ENCODE results near the gene NAGPA. TPM values are rescaled to one million over a fixed set of nuclear protein-coding genes. Genes with fewer than 3 reads are reported as not detected.

The NAGPA gene
- total and polyA plus RNA-seq, 10 of the 15 experiments (the other 5 are each of a cell fraction or from before 2014, with no cell fraction given), result 0.03 to 11.6 (median 6.6) TPM

DNA sequence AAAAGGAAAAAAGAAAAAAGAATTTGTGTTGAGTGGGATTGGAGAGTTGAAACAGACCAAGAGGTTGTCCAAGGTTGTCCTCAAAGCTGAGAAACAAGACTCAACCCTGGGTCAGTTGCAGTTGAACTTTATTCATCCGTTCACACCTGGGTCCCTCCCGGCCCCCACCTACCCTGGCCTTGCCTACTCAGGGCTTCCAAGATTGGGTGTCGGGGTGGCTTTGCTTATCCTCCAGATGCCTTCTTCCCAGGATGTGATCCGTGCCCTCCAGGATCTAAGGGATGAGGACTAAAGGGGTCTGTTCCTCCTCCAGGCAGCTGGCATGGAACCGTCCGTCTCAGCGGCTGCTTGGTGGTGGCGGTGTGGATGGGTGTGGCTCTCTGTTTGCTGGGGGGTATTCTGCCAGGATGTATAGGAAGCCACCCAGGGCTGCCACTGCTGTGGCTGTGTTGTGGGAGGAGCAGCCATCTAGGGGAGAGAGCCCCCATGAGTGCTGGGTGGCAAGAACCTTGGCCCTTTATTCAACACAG lies 10.3 kb upstream of the NAGPA start:
- H3K27me3 ChIP-seq (replicated peaks in 1 of 2; ENCODE audit: control insufficient read depth in 2 of 2, insufficient read depth in 2 of 2, low read length in 1 of 2), result no peaks in the 10 kb centered on the region
- intact Hi-C loops (cut with micrococcal nuclease; ENCODE audit: unreplicated experiment) (no loop called here), in situ Hi-C loops (cut with MboI) (no loop called here)
- H3K4me1 ChIP-seq (ENCODE audit: control insufficient read depth, insufficient read depth, low read length), result peaks cover 26% of the 10 kb centered on the region
- POLR2A ChIA-PET, result interaction anchor here (1.2 kb wide), 1 partner anchor 10 kb away, joined by 3 read pairs; the partner anchor contains the start of gene NAGPA
- no peaks in the 10 kb centered on the region for H3K79me2 ChIP-seq (ENCODE audit: control insufficient read depth, insufficient read depth, low read length)
- H3K9ac ChIP-seq (ENCODE audit: control insufficient read depth, insufficient read depth, low read length), result no peak overlapping the region
- no peak overlapping the region for H3K4me2 ChIP-seq (ENCODE audit: control insufficient read depth, insufficient read depth)
- H3K9me3 ChIP-seq (replicated peaks; ENCODE audit: control insufficient read depth, insufficient read depth, low read length), result no peaks in the 10 kb centered on the region; the same call in 1 of the 3 replicates
- H3K36me3 ChIP-seq (ENCODE audit: control insufficient read depth in 2 of 2, insufficient read depth in 2 of 2, low read length in 1 of 2), result no peaks in the 10 kb centered on the region
- no peak for DNase-seq (ENCODE audit: low read depth, low spot score)
- SMC1A ChIA-PET (ENCODE audit: uncharacterized antibody, unreplicated experiment), result no interaction called here
- no TSS peak for BruUV-seq (replicated peaks)
- H4K20me1 ChIP-seq (ENCODE audit: control insufficient read depth, insufficient read depth), result no peaks in the 10 kb centered on the region
- WGBS (ENCODE audit: insufficient coverage, insufficient replicate concordance, low lambda C conversion rate, missing lambda C conversion rate), result 86% methylated on average over 8 of the region's 8 CpGs
- RAD21 ChIA-PET (ENCODE audit: unreplicated experiment), result no interaction called here
- FAIRE-seq, result no peak
- H3K4me3 ChIP-seq, result no peak overlapping the region
- CTCF ChIA-PET, result interaction anchor here (1.6 kb wide), 1 partner anchor 12 kb away, joined by 4 read pairs; no protein-coding TSS in a partner anchor
- H3K27ac ChIP-seq (ENCODE audit: control insufficient read depth, insufficient read depth), result no peak overlapping the region
- H2AFZ ChIP-seq (ENCODE audit: control insufficient read depth, low read depth, low read length), result no peak overlapping the region
- ATAC-seq, result no peak
- TF ChIP-seq ZNF24 (IDR thresholded peaks at IDR 0.05), result no peak
- TF ChIP-seq, protein P1, sequence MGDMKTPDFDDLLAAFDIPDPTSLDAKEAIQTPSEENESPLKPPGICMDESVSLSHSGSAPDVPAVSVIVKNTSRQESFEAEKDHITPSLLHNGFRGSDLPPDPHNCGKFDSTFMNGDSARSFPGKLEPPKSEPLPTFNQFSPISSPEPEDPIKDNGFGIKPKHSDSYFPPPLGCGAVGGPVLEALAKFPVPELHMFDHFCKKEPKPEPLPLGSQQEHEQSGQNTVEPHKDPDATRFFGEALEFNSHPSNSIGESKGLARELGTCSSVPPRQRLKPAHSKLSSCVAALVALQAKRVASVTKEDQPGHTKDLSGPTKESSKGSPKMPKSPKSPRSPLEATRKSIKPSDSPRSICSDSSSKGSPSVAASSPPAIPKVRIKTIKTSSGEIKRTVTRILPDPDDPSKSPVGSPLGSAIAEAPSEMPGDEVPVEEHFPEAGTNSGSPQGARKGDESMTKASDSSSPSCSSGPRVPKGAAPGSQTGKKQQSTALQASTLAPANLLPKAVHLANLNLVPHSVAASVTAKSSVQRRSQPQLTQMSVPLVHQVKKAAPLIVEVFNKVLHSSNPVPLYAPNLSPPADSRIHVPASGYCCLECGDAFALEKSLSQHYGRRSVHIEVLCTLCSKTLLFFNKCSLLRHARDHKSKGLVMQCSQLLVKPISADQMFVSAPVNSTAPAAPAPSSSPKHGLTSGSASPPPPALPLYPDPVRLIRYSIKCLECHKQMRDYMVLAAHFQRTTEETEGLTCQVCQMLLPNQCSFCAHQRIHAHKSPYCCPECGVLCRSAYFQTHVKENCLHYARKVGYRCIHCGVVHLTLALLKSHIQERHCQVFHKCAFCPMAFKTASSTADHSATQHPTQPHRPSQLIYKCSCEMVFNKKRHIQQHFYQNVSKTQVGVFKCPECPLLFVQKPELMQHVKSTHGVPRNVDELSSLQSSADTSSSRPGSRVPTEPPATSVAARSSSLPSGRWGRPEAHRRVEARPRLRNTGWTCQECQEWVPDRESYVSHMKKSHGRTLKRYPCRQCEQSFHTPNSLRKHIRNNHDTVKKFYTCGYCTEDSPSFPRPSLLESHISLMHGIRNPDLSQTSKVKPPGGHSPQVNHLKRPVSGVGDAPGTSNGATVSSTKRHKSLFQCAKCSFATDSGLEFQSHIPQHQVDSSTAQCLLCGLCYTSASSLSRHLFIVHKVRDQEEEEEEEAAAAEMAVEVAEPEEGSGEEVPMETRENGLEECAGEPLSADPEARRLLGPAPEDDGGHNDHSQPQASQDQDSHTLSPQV (IDR thresholded peaks at IDR 0.05), result no peak
- no peak for TF ChIP-seq ZNF274 (IDR thresholded peaks at IDR 0.05; ENCODE audit: insufficient read depth, insufficient read length)
- TF ChIP-seq, protein P2, sequence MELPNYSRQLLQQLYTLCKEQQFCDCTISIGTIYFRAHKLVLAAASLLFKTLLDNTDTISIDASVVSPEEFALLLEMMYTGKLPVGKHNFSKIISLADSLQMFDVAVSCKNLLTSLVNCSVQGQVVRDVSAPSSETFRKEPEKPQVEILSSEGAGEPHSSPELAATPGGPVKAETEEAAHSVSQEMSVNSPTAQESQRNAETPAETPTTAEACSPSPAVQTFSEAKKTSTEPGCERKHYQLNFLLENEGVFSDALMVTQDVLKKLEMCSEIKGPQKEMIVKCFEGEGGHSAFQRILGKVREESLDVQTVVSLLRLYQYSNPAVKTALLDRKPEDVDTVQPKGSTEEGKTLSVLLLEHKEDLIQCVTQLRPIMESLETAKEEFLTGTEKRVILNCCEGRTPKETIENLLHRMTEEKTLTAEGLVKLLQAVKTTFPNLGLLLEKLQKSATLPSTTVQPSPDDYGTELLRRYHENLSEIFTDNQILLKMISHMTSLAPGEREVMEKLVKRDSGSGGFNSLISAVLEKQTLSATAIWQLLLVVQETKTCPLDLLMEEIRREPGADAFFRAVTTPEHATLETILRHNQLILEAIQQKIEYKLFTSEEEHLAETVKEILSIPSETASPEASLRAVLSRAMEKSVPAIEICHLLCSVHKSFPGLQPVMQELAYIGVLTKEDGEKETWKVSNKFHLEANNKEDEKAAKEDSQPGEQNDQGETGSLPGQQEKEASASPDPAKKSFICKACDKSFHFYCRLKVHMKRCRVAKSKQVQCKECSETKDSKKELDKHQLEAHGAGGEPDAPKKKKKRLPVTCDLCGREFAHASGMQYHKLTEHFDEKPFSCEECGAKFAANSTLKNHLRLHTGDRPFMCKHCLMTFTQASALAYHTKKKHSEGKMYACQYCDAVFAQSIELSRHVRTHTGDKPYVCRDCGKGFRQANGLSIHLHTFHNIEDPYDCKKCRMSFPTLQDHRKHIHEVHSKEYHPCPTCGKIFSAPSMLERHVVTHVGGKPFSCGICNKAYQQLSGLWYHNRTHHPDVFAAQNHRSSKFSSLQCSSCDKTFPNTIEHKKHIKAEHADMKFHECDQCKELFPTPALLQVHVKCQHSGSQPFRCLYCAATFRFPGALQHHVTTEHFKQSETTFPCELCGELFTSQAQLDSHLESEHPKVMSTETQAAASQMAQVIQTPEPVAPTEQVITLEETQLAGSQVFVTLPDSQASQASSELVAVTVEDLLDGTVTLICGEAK (IDR thresholded peaks at IDR 0.05; ENCODE audit: borderline replicate concordance), result no peak
- TF ChIP-seq RELA (IDR thresholded peaks at IDR 0.05; ENCODE audit: borderline replicate concordance, partially characterized antibody), result no peak
- no peak for TF ChIP-seq TAF1 (IDR thresholded peaks at IDR 0.05; ENCODE audit: borderline replicate concordance, low read depth, low read length)
- no peak for TF ChIP-seq ESRRA (IDR thresholded peaks at IDR 0.05; ENCODE audit: low read length)
- no peak for TF ChIP-seq SMARCA5 (IDR thresholded peaks at IDR 0.05)
- TF ChIP-seq, protein P3, sequence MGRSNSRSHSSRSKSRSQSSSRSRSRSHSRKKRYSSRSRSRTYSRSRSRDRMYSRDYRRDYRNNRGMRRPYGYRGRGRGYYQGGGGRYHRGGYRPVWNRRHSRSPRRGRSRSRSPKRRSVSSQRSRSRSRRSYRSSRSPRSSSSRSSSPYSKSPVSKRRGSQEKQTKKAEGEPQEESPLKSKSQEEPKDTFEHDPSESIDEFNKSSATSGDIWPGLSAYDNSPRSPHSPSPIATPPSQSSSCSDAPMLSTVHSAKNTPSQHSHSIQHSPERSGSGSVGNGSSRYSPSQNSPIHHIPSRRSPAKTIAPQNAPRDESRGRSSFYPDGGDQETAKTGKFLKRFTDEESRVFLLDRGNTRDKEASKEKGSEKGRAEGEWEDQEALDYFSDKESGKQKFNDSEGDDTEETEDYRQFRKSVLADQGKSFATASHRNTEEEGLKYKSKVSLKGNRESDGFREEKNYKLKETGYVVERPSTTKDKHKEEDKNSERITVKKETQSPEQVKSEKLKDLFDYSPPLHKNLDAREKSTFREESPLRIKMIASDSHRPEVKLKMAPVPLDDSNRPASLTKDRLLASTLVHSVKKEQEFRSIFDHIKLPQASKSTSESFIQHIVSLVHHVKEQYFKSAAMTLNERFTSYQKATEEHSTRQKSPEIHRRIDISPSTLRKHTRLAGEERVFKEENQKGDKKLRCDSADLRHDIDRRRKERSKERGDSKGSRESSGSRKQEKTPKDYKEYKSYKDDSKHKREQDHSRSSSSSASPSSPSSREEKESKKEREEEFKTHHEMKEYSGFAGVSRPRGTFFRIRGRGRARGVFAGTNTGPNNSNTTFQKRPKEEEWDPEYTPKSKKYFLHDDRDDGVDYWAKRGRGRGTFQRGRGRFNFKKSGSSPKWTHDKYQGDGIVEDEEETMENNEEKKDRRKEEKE (IDR thresholded peaks at IDR 0.05), result no peak
- no peak for TF ChIP-seq NFXL1 (IDR thresholded peaks at IDR 0.05; ENCODE audit: borderline replicate concordance)
- TF ChIP-seq CHD4 (IDR thresholded peaks at IDR 0.05), result no peak
- no peak for TF ChIP-seq KLF5 (IDR thresholded peaks at IDR 0.05; ENCODE audit: partially characterized antibody)
- TF ChIP-seq SREBF2 (IDR thresholded peaks at IDR 0.05; ENCODE audit: low read length), result no peak

All from GM12878 (cell line).